Measurements from ENCODE around the gene LYPD8.

The LYPD8 gene

GRCh38 chr1:248757784-248758195 lies 2.2 kb upstream of the LYPD8 start:
- Histone ChIP-seq H3K36me3 (ENCODE audit: control insufficient read depth in 1 of 2, insufficient read depth in 2 of 2, low read length in 2 of 2) (no peaks in the 10 kb centered on the region), H3K27me3 (ENCODE audit: low read depth, low read length) (no peaks in the 10 kb centered on the region), H3K9me3 (ENCODE audit: control insufficient read depth in 1 of 2, low read length in 2 of 2) (no peaks in the 10 kb centered on the region), H3K4me1 (ENCODE audit: control insufficient read depth in 1 of 2, insufficient read depth in 2 of 2, low read length in 2 of 2) (no peaks in the 10 kb centered on the region), H3K27ac (ENCODE audit: low read length) (no peak overlapping the region), H3K4me3 (ENCODE audit: low read depth in 1 of 2, low read length in 2 of 2) (no peak overlapping the region)

- no peaks in the 10 kb centered on the region for H3K4me1 ChIP-seq (ENCODE audit: control insufficient read depth in 1 of 2, insufficient read depth in 2 of 2, low read length in 2 of 2)
- no peaks in the 10 kb centered on the region for H3K27me3 ChIP-seq (ENCODE audit: low read depth, low read length)
- H3K9me3 ChIP-seq (ENCODE audit: control insufficient read depth in 1 of 2, low read length in 2 of 2) = no peaks in the 10 kb centered on the region
- no peak overlapping the region for H3K4me3 ChIP-seq (ENCODE audit: low read depth in 1 of 2, low read length in 2 of 2)
- H3K27ac ChIP-seq (ENCODE audit: low read length) = no peak overlapping the region
- H3K36me3 ChIP-seq (ENCODE audit: control insufficient read depth in 1 of 2, insufficient read depth in 2 of 2, low read length in 2 of 2) = no peaks in the 10 kb centered on the region
Measured at GRCh38 chr1:248756636-248757035, 1.1 kb upstream of the LYPD8 start.

DNA sequence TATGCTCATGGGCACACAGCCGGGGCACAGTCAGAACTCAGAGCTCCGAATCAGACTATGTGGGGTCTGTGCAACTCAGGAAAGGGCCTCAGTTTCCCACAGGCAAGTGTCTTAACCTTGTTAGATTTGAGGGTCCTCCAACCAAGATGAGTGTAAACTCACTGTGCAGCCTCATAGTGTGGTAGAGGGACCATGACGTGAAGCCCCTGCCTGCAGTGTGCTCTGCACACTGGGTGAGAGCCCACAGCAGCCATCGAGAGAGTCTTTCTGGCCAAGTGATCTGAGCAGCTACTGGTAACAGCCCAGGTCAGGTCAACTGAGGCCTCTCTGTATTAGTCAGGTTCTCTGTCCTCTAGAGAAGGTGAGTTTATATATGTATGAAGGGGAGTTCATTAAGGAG lies 592 bp upstream of the LYPD8 start:
- Histone ChIP-seq H3K9me3 (ENCODE audit: control insufficient read depth in 1 of 2, low read length in 2 of 2) (no peaks in the 10 kb centered on the region), H3K27ac (ENCODE audit: low read length) (no peak overlapping the region)

DNA sequence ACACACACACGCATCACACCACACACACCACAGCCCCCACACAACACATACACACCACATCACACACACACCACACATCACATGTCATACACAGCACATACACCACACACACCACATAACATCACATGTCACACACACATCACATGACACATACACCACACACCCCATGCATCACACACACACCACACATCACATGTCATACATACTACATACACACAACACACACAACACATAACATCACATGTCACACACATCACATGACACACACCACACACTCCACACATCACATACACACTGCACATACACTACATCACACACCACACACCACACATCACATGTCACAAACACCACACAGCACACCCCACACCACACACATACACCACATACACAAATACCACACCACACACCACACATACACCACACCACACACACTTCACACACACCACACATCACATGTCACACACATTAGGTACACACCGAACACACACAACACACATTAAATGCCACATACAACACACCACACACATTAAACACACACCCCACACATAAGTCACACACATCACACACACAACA lies 1.8 kb downstream of the LYPD8 start:
- Histone ChIP-seq H3K36me3 (ENCODE audit: control insufficient read depth in 1 of 2, insufficient read depth in 2 of 2, low read length in 2 of 2) (no peaks in the 10 kb centered on the region), H3K4me1 (ENCODE audit: control insufficient read depth in 1 of 2, insufficient read depth in 2 of 2, low read length in 2 of 2) (no peaks in the 10 kb centered on the region), H3K27me3 (ENCODE audit: low read depth, low read length) (no peaks in the 10 kb centered on the region), H3K9me3 (ENCODE audit: control insufficient read depth in 1 of 2, low read length in 2 of 2) (no peaks in the 10 kb centered on the region), H3K4me3 (ENCODE audit: low read depth in 1 of 2, low read length in 2 of 2) (no peak overlapping the region), H3K27ac (ENCODE audit: low read length) (no peak overlapping the region)

More for the DNA sequence above, 592 bp upstream of the LYPD8 start:
- Histone ChIP-seq H3K4me3 (ENCODE audit: low read depth in 1 of 2, low read length in 2 of 2) (no peak overlapping the region), H3K27me3 (ENCODE audit: low read depth, low read length) (no peaks in the 10 kb centered on the region), H3K36me3 (ENCODE audit: control insufficient read depth in 1 of 2, insufficient read depth in 2 of 2, low read length in 2 of 2) (no peaks in the 10 kb centered on the region), H3K4me1 (ENCODE audit: control insufficient read depth in 1 of 2, insufficient read depth in 2 of 2, low read length in 2 of 2) (no peaks in the 10 kb centered on the region)

DNA sequence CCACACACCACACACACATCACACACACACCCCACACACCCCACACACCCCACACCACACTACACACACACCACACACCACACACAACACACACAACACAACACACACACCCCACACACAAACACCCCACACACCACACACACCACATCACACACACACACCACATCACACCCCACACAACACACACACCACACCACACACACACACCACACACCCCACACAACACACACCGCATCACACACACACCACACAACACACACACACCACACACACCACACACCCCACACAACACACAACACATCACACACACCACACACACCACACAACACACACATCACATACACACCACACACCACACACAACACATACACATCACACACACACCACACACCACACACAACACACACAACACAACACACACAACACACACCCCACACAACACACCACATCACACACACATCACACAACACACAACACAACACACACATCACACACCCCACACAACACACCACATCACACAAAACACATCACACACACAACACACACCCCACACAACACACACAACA lies 2.4 kb downstream of the LYPD8 start:
- H3K9me3 ChIP-seq (ENCODE audit: control insufficient read depth in 1 of 2, low read length in 2 of 2) = no peaks in the 10 kb centered on the region
- no peak overlapping the region for H3K27ac ChIP-seq (ENCODE audit: low read length)
- no peaks in the 10 kb centered on the region for H3K4me1 ChIP-seq (ENCODE audit: control insufficient read depth in 1 of 2, insufficient read depth in 2 of 2, low read length in 2 of 2)
- no peak overlapping the region for H3K4me3 ChIP-seq (ENCODE audit: low read depth in 1 of 2, low read length in 2 of 2)
- H3K27me3 ChIP-seq (ENCODE audit: low read depth, low read length) = no peaks in the 10 kb centered on the region
- H3K36me3 ChIP-seq (ENCODE audit: control insufficient read depth in 1 of 2, insufficient read depth in 2 of 2, low read length in 2 of 2) = no peaks in the 10 kb centered on the region

- Histone ChIP-seq H3K27me3 (ENCODE audit: low read depth, low read length) (no peaks in the 10 kb centered on the region), H3K36me3 (ENCODE audit: control insufficient read depth in 1 of 2, insufficient read depth in 2 of 2, low read length in 2 of 2) (no peaks in the 10 kb centered on the region), H3K4me1 (ENCODE audit: control insufficient read depth in 1 of 2, insufficient read depth in 2 of 2, low read length in 2 of 2) (no peaks in the 10 kb centered on the region), H3K4me3 (ENCODE audit: low read depth in 1 of 2, low read length in 2 of 2) (no peak overlapping the region), H3K27ac (ENCODE audit: low read length) (no peak overlapping the region), H3K9me3 (ENCODE audit: control insufficient read depth in 1 of 2, low read length in 2 of 2) (no peaks in the 10 kb centered on the region)
Measured at GRCh38 chr1:248752161-248753028, 3.2 kb downstream of the LYPD8 start.

DNA sequence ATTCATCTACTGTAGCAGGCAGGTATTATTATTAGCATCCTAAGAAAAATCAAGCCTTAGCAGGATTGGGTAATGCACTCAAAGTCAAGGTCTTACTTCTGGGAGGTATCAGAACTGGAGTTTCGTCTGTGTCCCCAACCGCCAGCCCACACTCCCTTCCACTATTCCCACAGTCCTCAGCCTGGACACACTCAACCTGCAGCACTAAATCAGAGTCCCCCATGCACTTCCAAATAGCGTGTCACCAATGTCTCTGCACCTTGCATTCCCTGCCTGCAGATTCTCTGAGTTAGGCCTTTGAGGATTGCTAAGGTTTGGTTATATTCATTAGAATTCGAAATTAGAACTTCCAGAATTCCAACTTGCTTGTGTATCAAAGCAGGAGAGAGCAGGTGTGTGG lies 3.9 kb downstream of the LYPD8 start:
- Histone ChIP-seq H3K4me3 (ENCODE audit: low read depth in 1 of 2, low read length in 2 of 2) (no peak overlapping the region), H3K27ac (ENCODE audit: low read length) (no peak overlapping the region), H3K36me3 (ENCODE audit: control insufficient read depth in 1 of 2, insufficient read depth in 2 of 2, low read length in 2 of 2) (no peaks in the 10 kb centered on the region), H3K9me3 (ENCODE audit: control insufficient read depth in 1 of 2, low read length in 2 of 2) (no peaks in the 10 kb centered on the region), H3K27me3 (ENCODE audit: low read depth, low read length) (no peaks in the 10 kb centered on the region), H3K4me1 (ENCODE audit: control insufficient read depth in 1 of 2, insufficient read depth in 2 of 2, low read length in 2 of 2) (no peaks in the 10 kb centered on the region)

DNA sequence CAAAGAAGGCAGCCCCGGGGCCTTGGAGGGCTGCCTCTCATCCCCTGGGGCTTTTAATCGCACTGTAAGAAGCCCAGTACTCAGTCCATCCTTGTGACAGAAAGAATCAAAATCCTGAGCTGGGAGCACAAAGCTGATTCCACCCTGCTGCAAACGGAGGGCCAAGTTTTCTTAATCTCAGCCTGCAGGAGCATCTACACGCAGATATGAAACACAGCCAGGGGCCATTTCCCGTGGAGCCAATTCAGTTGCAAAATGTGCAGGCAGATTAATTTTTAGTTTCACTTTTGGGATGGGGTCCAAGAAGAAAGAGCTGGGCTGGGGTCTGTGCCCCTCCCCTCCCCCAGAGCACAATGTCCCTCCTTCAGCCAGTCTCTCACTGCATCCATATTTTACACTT lies 4.4 kb downstream of the LYPD8 start:
- no peak overlapping the region for H3K4me3 ChIP-seq (ENCODE audit: low read depth in 1 of 2, low read length in 2 of 2)
- H3K27ac ChIP-seq (ENCODE audit: low read length) = no peak overlapping the region
- H3K9me3 ChIP-seq (ENCODE audit: control insufficient read depth in 1 of 2, low read length in 2 of 2) = no peaks in the 10 kb centered on the region
- no peaks in the 10 kb centered on the region for H3K36me3 ChIP-seq (ENCODE audit: control insufficient read depth in 1 of 2, insufficient read depth in 2 of 2, low read length in 2 of 2)
- no peaks in the 10 kb centered on the region for H3K4me1 ChIP-seq (ENCODE audit: control insufficient read depth in 1 of 2, insufficient read depth in 2 of 2, low read length in 2 of 2)
- no peaks in the 10 kb centered on the region for H3K27me3 ChIP-seq (ENCODE audit: low read depth, low read length)

- Histone ChIP-seq H3K27me3 (ENCODE audit: low read depth, low read length) (no peaks in the 10 kb centered on the region), H3K27ac (ENCODE audit: low read length) (no peak overlapping the region), H3K4me3 (ENCODE audit: low read depth in 1 of 2, low read length in 2 of 2) (no peak overlapping the region), H3K4me1 (ENCODE audit: control insufficient read depth in 1 of 2, insufficient read depth in 2 of 2, low read length in 2 of 2) (no peaks in the 10 kb centered on the region), H3K9me3 (ENCODE audit: control insufficient read depth in 1 of 2, low read length in 2 of 2) (no peaks in the 10 kb centered on the region), H3K36me3 (ENCODE audit: control insufficient read depth in 1 of 2, insufficient read depth in 2 of 2, low read length in 2 of 2) (no peaks in the 10 kb centered on the region)
Measured at GRCh38 chr1:248750496-248750895, 5.1 kb downstream of the LYPD8 start.

GRCh38 chr1:248748211-248748610 lies 7.3 kb downstream of the LYPD8 start:
- H3K27me3 ChIP-seq (ENCODE audit: low read depth, low read length) = no peaks in the 10 kb centered on the region
- H3K9me3 ChIP-seq (ENCODE audit: control insufficient read depth in 1 of 2, low read length in 2 of 2) = no peaks in the 10 kb centered on the region
- H3K36me3 ChIP-seq (ENCODE audit: control insufficient read depth in 1 of 2, insufficient read depth in 2 of 2, low read length in 2 of 2) = no peaks in the 10 kb centered on the region
- H3K27ac ChIP-seq (ENCODE audit: low read length) = no peak overlapping the region
- H3K4me3 ChIP-seq (ENCODE audit: low read depth in 1 of 2, low read length in 2 of 2) = no peak overlapping the region
- no peaks in the 10 kb centered on the region for H3K4me1 ChIP-seq (ENCODE audit: control insufficient read depth in 1 of 2, insufficient read depth in 2 of 2, low read length in 2 of 2)

GRCh38 chr1:248740876-248741275 lies 14.7 kb downstream of the LYPD8 start:
- H3K4me1 ChIP-seq (ENCODE audit: control insufficient read depth in 1 of 2, insufficient read depth in 2 of 2, low read length in 2 of 2) = no peaks in the 10 kb centered on the region
- H3K36me3 ChIP-seq (ENCODE audit: control insufficient read depth in 1 of 2, insufficient read depth in 2 of 2, low read length in 2 of 2) = no peaks in the 10 kb centered on the region
- no peaks in the 10 kb centered on the region for H3K27me3 ChIP-seq (ENCODE audit: low read depth, low read length)
- H3K4me3 ChIP-seq (ENCODE audit: low read depth in 1 of 2, low read length in 2 of 2) = no peak overlapping the region
- H3K27ac ChIP-seq (ENCODE audit: low read length) = no peak overlapping the region
- no peaks in the 10 kb centered on the region for H3K9me3 ChIP-seq (ENCODE audit: control insufficient read depth in 1 of 2, low read length in 2 of 2)

Measured in muscle layer of duodenum (tissue), 2 donors.